ENCODE measurements around the gene CFDP1. TPM values are rescaled to one million over a fixed set of nuclear protein-coding genes. Genes with fewer than 3 reads are reported as not detected.

The CFDP1 gene
- total RNA-seq, 6 experiments from 2014 or later = 23.9 to 43.3 (median 36.0) TPM

DNA sequence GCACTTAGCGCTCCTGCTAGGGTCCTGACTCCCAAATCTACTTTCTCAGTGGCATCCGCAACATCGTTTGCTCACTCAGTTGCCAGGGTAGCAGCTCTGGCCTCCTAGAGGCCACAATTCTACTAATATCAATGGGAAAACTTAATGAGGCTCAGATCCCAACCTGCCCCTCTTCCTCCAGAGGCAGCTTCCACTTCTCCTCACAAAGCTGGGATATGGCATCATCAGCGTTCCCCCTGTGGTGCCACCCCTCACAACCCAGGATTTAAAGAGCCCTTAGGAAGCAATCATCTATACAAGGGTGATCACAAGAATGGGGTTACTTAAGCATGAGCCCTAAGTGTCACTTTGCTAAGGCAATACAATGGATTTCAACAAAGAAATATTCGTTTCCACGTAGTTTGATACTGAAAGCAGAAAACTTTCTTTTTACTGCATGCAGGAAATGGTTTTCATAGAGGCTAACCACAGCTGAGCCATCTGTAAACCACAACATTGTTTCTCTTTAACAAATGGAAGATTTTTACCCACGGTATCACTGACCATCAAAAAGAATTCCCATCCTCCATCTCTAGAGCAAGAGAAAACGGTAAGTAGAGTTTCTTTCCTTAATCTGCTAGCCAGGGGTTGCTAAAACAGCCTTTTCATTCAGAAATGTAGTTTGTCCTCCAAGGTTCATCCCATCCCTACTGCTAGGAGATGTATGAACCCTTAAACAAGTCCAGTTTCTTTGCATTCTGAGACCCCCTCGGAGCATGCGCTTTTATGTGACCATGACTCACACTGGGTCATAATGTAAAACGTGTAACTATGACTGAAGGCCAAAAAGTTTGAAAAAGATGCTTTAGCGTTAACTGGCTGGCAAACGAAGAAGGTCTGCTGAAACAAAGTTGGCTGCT lies 113.5 kb downstream of the CFDP1 start:
- TF ChIP-seq, protein P1, sequence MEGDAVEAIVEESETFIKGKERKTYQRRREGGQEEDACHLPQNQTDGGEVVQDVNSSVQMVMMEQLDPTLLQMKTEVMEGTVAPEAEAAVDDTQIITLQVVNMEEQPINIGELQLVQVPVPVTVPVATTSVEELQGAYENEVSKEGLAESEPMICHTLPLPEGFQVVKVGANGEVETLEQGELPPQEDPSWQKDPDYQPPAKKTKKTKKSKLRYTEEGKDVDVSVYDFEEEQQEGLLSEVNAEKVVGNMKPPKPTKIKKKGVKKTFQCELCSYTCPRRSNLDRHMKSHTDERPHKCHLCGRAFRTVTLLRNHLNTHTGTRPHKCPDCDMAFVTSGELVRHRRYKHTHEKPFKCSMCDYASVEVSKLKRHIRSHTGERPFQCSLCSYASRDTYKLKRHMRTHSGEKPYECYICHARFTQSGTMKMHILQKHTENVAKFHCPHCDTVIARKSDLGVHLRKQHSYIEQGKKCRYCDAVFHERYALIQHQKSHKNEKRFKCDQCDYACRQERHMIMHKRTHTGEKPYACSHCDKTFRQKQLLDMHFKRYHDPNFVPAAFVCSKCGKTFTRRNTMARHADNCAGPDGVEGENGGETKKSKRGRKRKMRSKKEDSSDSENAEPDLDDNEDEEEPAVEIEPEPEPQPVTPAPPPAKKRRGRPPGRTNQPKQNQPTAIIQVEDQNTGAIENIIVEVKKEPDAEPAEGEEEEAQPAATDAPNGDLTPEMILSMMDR (IDR thresholded peaks at IDR 0.05) = no peak
- TF ChIP-seq POLR2A (IDR thresholded peaks at IDR 0.05) = no peak
- no peak overlapping the region for H3K4me3 ChIP-seq
- WGBS (ENCODE audit: insufficient coverage, low coverage, low lambda C conversion rate, missing lambda C conversion rate) = 71% methylated on average over 12 of the region's 13 CpGs
- intact Hi-C loops (cut with DNase I) = no loop called here
- no peaks in the 10 kb centered on the region for H3K9me3 ChIP-seq
- H3K27ac ChIP-seq = no peak overlapping the region
- H3K36me3 ChIP-seq = no peaks in the 10 kb centered on the region
- no peaks in the 10 kb centered on the region for H3K27me3 ChIP-seq
- DNase-seq (no peak), ATAC-seq (no peak)
- peaks cover 0 to 8% (median 0%) of the 10 kb centered on the region in 4 donors for H3K4me1 ChIP-seq

DNA sequence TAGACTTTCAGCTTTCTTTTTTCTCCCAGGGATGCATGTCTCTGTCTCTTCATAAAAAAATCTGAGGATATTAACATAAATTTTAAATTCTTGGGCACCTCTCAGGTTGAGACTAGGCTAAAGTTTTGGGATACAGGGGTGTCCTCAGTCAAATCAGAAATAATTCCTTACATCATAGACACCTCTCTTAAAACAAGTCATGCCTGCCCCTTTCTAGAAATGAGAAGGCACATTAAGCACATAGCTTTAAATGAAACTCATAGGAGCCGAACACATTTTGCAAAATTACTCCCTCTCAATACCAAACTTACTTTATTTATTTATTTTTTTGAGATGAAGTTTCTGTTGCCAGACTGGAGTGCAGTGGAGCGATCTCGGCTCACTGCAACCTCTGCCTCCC lies 114.6 kb downstream of the CFDP1 start:
- peak overlapping the region in 1 of 3 donors; percentile 50 for H3K27ac ChIP-seq
- no peaks in the 10 kb centered on the region for H3K27me3 ChIP-seq
- TF ChIP-seq, protein P1 (IDR thresholded peaks at IDR 0.05) = no peak
- no peak for TF ChIP-seq POLR2A (IDR thresholded peaks at IDR 0.05)
- no peak for DNase-seq
- H3K9me3 ChIP-seq = no peaks in the 10 kb centered on the region
- no peak for ATAC-seq
- WGBS (ENCODE audit: insufficient coverage, low coverage, low lambda C conversion rate, missing lambda C conversion rate) = 91% methylated on average over 2 of the region's 3 CpGs
- no peak overlapping the region for H3K4me3 ChIP-seq
- H3K4me1 ChIP-seq = peaks cover 0 to 8% (median 0%) of the 10 kb centered on the region in 4 donors
- intact Hi-C loops (cut with DNase I) = no loop called here
- no peaks in the 10 kb centered on the region for H3K36me3 ChIP-seq

DNA sequence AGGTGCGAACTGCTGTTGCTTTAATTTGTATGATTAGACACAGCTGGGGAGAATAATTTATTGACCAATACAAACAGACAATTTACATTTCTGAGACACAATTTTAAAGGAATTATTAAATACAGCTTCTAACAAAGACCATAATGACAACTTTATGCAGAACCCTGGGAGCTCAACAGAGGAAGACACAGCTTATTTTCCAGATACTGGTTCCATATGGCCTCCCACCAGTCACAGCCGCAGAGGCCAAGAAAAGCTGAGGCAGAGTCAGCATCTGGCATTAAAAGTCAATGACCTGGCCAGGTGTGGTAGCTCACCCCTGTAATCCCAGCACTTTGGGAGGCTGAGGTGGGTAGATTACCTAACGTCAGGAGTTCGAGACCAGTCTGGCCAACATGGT lies 115.8 kb downstream of the CFDP1 start:
- 66% methylated on average over 3 of the region's 4 CpGs for WGBS (ENCODE audit: insufficient coverage, low coverage, low lambda C conversion rate, missing lambda C conversion rate)
- Histone ChIP-seq H3K9me3 (no peaks in the 10 kb centered on the region), H3K36me3 (peaks cover 0 to 1% (median 0%) of the 10 kb centered on the region in 4 donors), H3K27me3 (no peaks in the 10 kb centered on the region), H3K4me3 (no peak overlapping the region), H3K27ac (peak overlapping the region; percentile 50 to 62 (median 57)), H3K4me1 (peaks cover 0 to 8% (median 0%) of the 10 kb centered on the region in 4 donors)
- ATAC-seq (peak in 2 of 4 donors; percentile 7), DNase-seq (no peak)
- intact Hi-C loops (cut with DNase I) = no loop called here
- TF ChIP-seq POLR2A (IDR thresholded peaks at IDR 0.05) = no peak
- TF ChIP-seq, protein P1 (IDR thresholded peaks at IDR 0.05) = no peak

DNA sequence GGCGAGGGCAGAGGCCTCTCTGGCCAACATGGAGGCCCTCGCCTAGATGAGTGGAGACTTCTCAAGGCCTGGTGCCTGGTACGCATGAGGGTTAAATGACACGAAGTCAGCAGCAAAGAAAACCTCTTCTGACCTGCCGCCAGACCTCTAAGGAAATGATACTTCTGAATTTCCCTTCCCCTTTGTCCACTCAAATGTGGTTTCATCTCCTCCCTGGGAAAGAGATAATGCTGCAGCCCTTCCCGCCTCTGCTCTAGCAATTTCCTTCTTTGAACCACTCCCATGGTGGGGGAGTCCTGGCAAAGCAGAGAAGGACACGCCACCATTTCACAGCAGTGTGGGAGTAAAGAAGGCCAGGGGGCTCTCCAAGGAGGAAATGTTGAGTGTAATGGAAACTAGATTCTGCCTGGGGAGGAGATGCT lies 116.2 kb downstream of the CFDP1 start:
- Histone ChIP-seq H3K27ac (peak overlapping the region in 1 of 3 donors; percentile 62), H3K36me3 (peaks cover 0 to 1% (median 0%) of the 10 kb centered on the region in 4 donors), H3K9me3 (no peaks in the 10 kb centered on the region), H3K27me3 (no peaks in the 10 kb centered on the region), H3K4me3 (no peak overlapping the region), H3K4me1 (peaks cover 0 to 8% (median 0%) of the 10 kb centered on the region in 4 donors)
- ATAC-seq (peak in 2 of 4 donors; percentile 4 to 40), DNase-seq (no peak)
- 75% methylated on average over 3 of the region's 7 CpGs for WGBS (ENCODE audit: insufficient coverage, low coverage, low lambda C conversion rate, missing lambda C conversion rate)
- TF ChIP-seq, protein P1 (IDR thresholded peaks at IDR 0.05) = no peak
- no peak for TF ChIP-seq POLR2A (IDR thresholded peaks at IDR 0.05)
- intact Hi-C loops (cut with DNase I) = no loop called here
